ENCODE measurements around the gene RBM27.

GRCh38 chr5:146169076-146169475 lies 34.3 kb upstream of the RBM27 start:
- TF ChIP-seq POLR2AphosphoS5 (IDR thresholded peaks at IDR 0.05) (no peak), POLR2A (IDR thresholded peaks at IDR 0.05; ENCODE audit: low read depth) (no peak)

Data from esophagus muscularis mucosa (tissue), 2 donors.